HepG2 (cell line): ENCODE results near the gene TENM3. TPM values are rescaled to one million over a fixed set of nuclear protein-coding genes. Genes with fewer than 3 reads are reported as not detected.

ENCODE experiments used
- ATAC-seq: fragments of 200-7000 bp; cut with Tn5 transposase; 3 replicates; pipeline ENCODE4 v1.9.1; 2020; ENCODE audit warnings: mild to moderate bottlenecking, moderate library complexity
- BruUV-seq: library from RNA; stranded (reverse); fragments of 400-500 nt; replicated peaks from 2 replicates; lab custom pipeline; 2021; lab: Mats Ljungman, UMichigan
- CTCF ChIA-PET: fragments of 300-600 bp; formaldehyde crosslinking; extraction: SDS; loops from one replicate; lab custom pipeline; 2021; ENCODE audit warnings: low total read pairs, inconsistent platforms, low intra/inter-chr PET ratio; lab: Yijun Ruan, JAX
- POLR2A ChIA-PET: fragments of 350-600 bp; sonication (Branson Sonifier 250); formaldehyde crosslinking; loops from one replicate; lab custom pipeline; 2020; ENCODE audit warnings: antibody characterized with exemption, inconsistent platforms; lab: Yijun Ruan, JAX
- DNase-seq: peaks from one replicate; pipeline ENCODE4 v3.0.0-alpha.2; 2015; ENCODE audit warnings: low spot score
- FAIRE-seq: peaks from 3 replicates; lab custom pipeline; 2011; peaks lifted over from hg19 to GRCh38; lab: Jason Lieb, UNC
- H2AFZ ChIP-seq: one replicate; pipeline ENCODE4 v1.6.1; 2011; ENCODE audit warnings: low read length, inconsistent platforms
- H3K27ac ChIP-seq: fragments of 300-600 bp; 3 replicates; pipeline ENCODE4 v1.8.0; 2011; ENCODE audit warnings: mixed run types, mild to moderate bottlenecking, mixed read lengths, low read length, inconsistent platforms; ENCODE audit not compliant: insufficient read depth; ENCODE audit errors: extremely low read length
- H3K27me3 ChIP-seq, 2 experiments: fragments of 200-600 bp in 1 of 2; 2 replicates in 1 of 2; 3 replicates in 1 of 2; pipeline versions ENCODE4 v1.6.0 to v1.8.0; 2011; ENCODE audit warnings: low read length in 2 of 2, mild to moderate bottlenecking in 2 of 2, moderate library complexity in 2 of 2, inconsistent platforms in 1 of 2; ENCODE audit not compliant: insufficient read depth in 2 of 2, control insufficient read depth in 1 of 2
- H3K36me3 ChIP-seq, 2 experiments: fragments of 200-600 bp in 1 of 2; replicated peaks in 1 of 2; 2 replicates in 1 of 2; 3 replicates in 1 of 2; pipeline versions ENCODE4 v1.5.1 to v1.8.0; 2011; ENCODE audit warnings: low read length in 2 of 2, inconsistent platforms in 1 of 2; ENCODE audit not compliant: insufficient read depth in 2 of 2, control insufficient read depth in 1 of 2
- H3K4me1 ChIP-seq: 2 replicates; pipeline ENCODE4 v1.5.1; 2012; ENCODE audit warnings: low read length, inconsistent platforms; ENCODE audit not compliant: insufficient read depth
- H3K4me2 ChIP-seq: 2 replicates; pipeline ENCODE4 v1.6.0; 2011; ENCODE audit warnings: low read depth, low read length, inconsistent platforms
- H3K4me3 ChIP-seq, 3 experiments: fragments of 200-600 bp in 1 of 3; sonication (generic), shearing (Covaris generic) in 1 of 3; replicated peaks in 1 of 3; 2 replicates each; pipeline ENCODE4 v1.5.1; 2011 to 2016; ENCODE audit warnings: low read length in 3 of 3, inconsistent platforms in 2 of 3, low read depth in 2 of 3, mild to moderate bottlenecking in 2 of 3, control low read depth in 1 of 3, mixed read lengths in 1 of 3; ENCODE audit not compliant: insufficient read depth in 1 of 3
- H3K79me2 ChIP-seq: one replicate; pipeline ENCODE4 v1.6.1; 2011; ENCODE audit warnings: low read length, inconsistent platforms; ENCODE audit not compliant: insufficient read depth
- H3K9ac ChIP-seq: 2 replicates; pipeline ENCODE4 v1.6.0; 2011; ENCODE audit warnings: mild to moderate bottlenecking, low read depth, low read length, inconsistent platforms; ENCODE audit not compliant: insufficient read depth
- H3K9me3 ChIP-seq: 2 replicates; pipeline ENCODE4 v1.5.1; 2012; ENCODE audit warnings: mild to moderate bottlenecking, low read length
- H4K20me1 ChIP-seq: 2 replicates; pipeline ENCODE4 v1.6.0; 2011; ENCODE audit warnings: inconsistent platforms, mild to moderate bottlenecking, low read length, moderate library complexity; ENCODE audit not compliant: insufficient read depth
- FOXO1 ChIP-seq: sonication (generic); formaldehyde crosslinking; IDR thresholded peaks from 2 replicates; pipeline ENCODE4 v1.4.0; 2020; ENCODE audit warnings: missing genetic modification reagents
- IRF2 ChIP-seq: IDR thresholded peaks from 2 replicates; pipeline ENCODE4 v1.6.1; 2018; ENCODE audit warnings: missing genetic modification reagents, missing compliant biosample characterization
- KDM2A ChIP-seq: sonication (generic); formaldehyde crosslinking; IDR thresholded peaks from 2 replicates; pipeline ENCODE4 v1.4.0; 2020; ENCODE audit warnings: low read depth, missing genetic modification reagents, borderline replicate concordance
- MAZ ChIP-seq, 2 experiments: sonication (generic) in 1 of 2; formaldehyde crosslinking in 1 of 2; IDR thresholded peaks; 2 replicates each; pipeline versions ENCODE4 v1.5.0 to v1.6.1; 2012 to 2020; ENCODE audit warnings: low read depth in 2 of 2, mild to moderate bottlenecking in 2 of 2, borderline replicate concordance in 1 of 2, improper control_type of control experiment in 1 of 2, low read length in 1 of 2, missing genetic modification reagents in 1 of 2, moderate library complexity in 1 of 2
- NR3C1 ChIP-seq: sonication (generic); formaldehyde crosslinking; IDR thresholded peaks from 2 replicates; pipeline ENCODE4 v1.4.0; 2020; ENCODE audit warnings: missing genetic modification reagents
- SOX6 ChIP-seq, 2 experiments: fragments of 450-650 bp in 1 of 2; sonication (generic) in 1 of 2; formaldehyde crosslinking in 1 of 2; IDR thresholded peaks; 2 replicates each; pipeline versions ENCODE4 v1.4.0 to v1.6.1; 2017 to 2020; ENCODE audit warnings: antibody characterized with exemption in 1 of 2, mild to moderate bottlenecking in 1 of 2, missing genetic modification reagents in 1 of 2
- ZBTB44 ChIP-seq: sonication (generic); formaldehyde crosslinking; IDR thresholded peaks from 2 replicates; pipeline ENCODE4 v1.4.0; 2020; ENCODE audit warnings: missing genetic modification reagents
- ZNF34 ChIP-seq: sonication (generic); formaldehyde crosslinking; IDR thresholded peaks from 2 replicates; pipeline ENCODE4 v1.4.0; 2020; ENCODE audit warnings: mild to moderate bottlenecking, missing genetic modification reagents, borderline replicate concordance
- ZNF75D ChIP-seq: sonication (generic); formaldehyde crosslinking; IDR thresholded peaks from 2 replicates; pipeline ENCODE4 v1.8.1; 2023; ENCODE audit warnings: missing genetic modification reagents, mild to moderate bottlenecking, borderline replicate concordance
- ZNF784 ChIP-seq: sonication (generic); formaldehyde crosslinking; IDR thresholded peaks from 2 replicates; pipeline ENCODE4 v1.5.1; 2020; ENCODE audit warnings: missing genetic modification reagents, mild to moderate bottlenecking, borderline replicate concordance
- WGBS: methylation state at CpG from one replicate; pipeline ENCODE4 v1.1.6; 2017; ENCODE audit warnings: low lambda C conversion rate; 5-methylcytosine and 5-hydroxymethylcytosine counted together
- in situ Hi-C: cut with HindIII; loops from 2 replicates; pipeline ENCODE4 v1.10.0; 2017; ENCODE audit warnings: low pct_unique_long_range_greater_than_20kb; ENCODE audit not compliant: extremely low pct_ligation_motif_present
- intact Hi-C: fragments of 100-400 bp; cut with micrococcal nuclease; formaldehyde crosslinking; loops from one replicate; pipeline ENCODE4 v1.10.0; 2022; ENCODE audit not compliant: unreplicated experiment
- polyA plus RNA-seq, 8 experiments: library from polyadenylated mRNA; depleted of rRNA in 3 of 8; stranded (reverse) in 7 of 8; unstranded in 1 of 8; fragments of >200 nt; fragmentation: Illumina TruSeq in 4 of 8; extraction: Trizol in 4 of 8; gene quantifications; 2 replicates each; pipeline versions ENCODE4 v1.2.1 to v1.2.3, GENCODE V29; 2011 to 2016; ENCODE audit warnings: low read depth in 4 of 8, missing spikeins in 1 of 8, mixed read lengths in 1 of 8; ENCODE audit not compliant: insufficient read depth in 1 of 8
- total RNA-seq, 5 experiments: library from RNA; depleted of rRNA; stranded (reverse); fragments of >200 nt; fragmentation: Illumina TruSeq; extraction: Trizol; gene quantifications; 2 replicates each; pipeline ENCODE4 v1.2.3, GENCODE V29; 2016; ENCODE audit warnings: low read depth in 1 of 5
- TF ChIP-seq, protein P1 (sequence below): IDR thresholded peaks from 2 replicates; pipeline ENCODE4 v1.6.1; 2016; ENCODE audit warnings: mild to moderate bottlenecking

TENM3 gene
- total and polyA plus RNA-seq, 2 of the 13 experiments (the other 11 are each of a cell fraction or from before 2014, with no cell fraction given): 0.04 TPM; not detected in 1

GRCh38 chr4:182653596-182653995 lies 410.4 kb downstream of the TENM3 start:
- ATAC-seq (no peak), DNase-seq (no peak), FAIRE-seq (no peak)
- in situ Hi-C loops (no loop called here), intact Hi-C loops (no loop called here)
- Histone ChIP-seq H3K9me3 (no peaks in the 10 kb centered on the region), H3K4me2 (no peak overlapping the region), H3K4me1 (no peaks in the 10 kb centered on the region), H2AFZ (no peak overlapping the region), H3K36me3 (no peaks in the 10 kb centered on the region), H4K20me1 (no peaks in the 10 kb centered on the region), H3K79me2 (no peaks in the 10 kb centered on the region), H3K4me3 (no peak overlapping the region), H3K9ac (no peak overlapping the region), H3K27ac (no peak overlapping the region), H3K27me3 (no peaks in the 10 kb centered on the region)
- CTCF ChIA-PET: no interaction called here
- POLR2A ChIA-PET: no interaction called here
- WGBS: 72% methylated on average over 3 of the region's 3 CpGs
- TF ChIP-seq NR3C1 (CRISPR knock-in tag): no peak
- no peak for TF ChIP-seq ZNF34 (CRISPR knock-in tag)
- TF ChIP-seq KDM2A (CRISPR knock-in tag): no peak
- no peak for TF ChIP-seq IRF2 (CRISPR knock-in tag)
- no TSS peak for BruUV-seq

DNA sequence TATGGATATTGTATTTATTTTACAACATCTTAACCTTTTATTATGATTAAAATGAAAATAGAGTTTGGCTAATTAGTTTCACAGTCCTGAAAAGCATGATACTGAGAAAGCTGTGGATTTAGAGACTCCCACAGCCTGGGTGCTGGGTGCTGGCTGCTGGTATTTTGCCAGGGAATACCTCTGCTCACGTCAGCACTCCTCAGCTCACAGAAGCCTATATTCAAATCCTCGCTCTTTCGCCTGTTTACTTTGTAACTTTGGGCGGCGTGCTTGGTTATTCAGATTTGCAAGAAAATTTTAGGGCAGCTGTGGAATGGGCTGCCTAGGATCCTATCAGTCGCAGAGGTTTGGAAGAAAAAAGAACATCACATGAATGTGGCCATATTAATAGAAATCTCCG lies 412.1 kb downstream of the TENM3 start:
- Histone ChIP-seq H3K27ac (no peak overlapping the region), H3K4me2 (no peak overlapping the region), H3K9me3 (no peaks in the 10 kb centered on the region), H3K4me1 (no peaks in the 10 kb centered on the region), H2AFZ (no peak overlapping the region), H3K79me2 (no peaks in the 10 kb centered on the region), H4K20me1 (no peaks in the 10 kb centered on the region), H3K9ac (no peak overlapping the region), H3K36me3 (no peaks in the 10 kb centered on the region), H3K27me3 (no peaks in the 10 kb centered on the region), H3K4me3 (no peak overlapping the region)
- ChIA-PET CTCF (no interaction called here), POLR2A (no interaction called here)
- no peak for DNase-seq
- no TSS peak for BruUV-seq
- TF ChIP-seq ZNF75D (no peak), MAZ (IDR thresholded peaks at IDR 0.05; ENCODE audit: borderline replicate concordance, low read depth, low read length) (no peak), MAZ (CRISPR knock-in tag; IDR thresholded peaks at IDR 0.05; ENCODE audit: low read depth) (no peak), SOX6 (IDR thresholded peaks at IDR 0.05) (no peak), SOX6 (CRISPR knock-in tag; IDR thresholded peaks at IDR 0.05) (no peak), FOXO1 (CRISPR knock-in tag) (no peak), ZNF784 (CRISPR knock-in tag) (no peak), ZBTB44 (CRISPR knock-in tag) (no peak)
- TF ChIP-seq, protein P1, sequence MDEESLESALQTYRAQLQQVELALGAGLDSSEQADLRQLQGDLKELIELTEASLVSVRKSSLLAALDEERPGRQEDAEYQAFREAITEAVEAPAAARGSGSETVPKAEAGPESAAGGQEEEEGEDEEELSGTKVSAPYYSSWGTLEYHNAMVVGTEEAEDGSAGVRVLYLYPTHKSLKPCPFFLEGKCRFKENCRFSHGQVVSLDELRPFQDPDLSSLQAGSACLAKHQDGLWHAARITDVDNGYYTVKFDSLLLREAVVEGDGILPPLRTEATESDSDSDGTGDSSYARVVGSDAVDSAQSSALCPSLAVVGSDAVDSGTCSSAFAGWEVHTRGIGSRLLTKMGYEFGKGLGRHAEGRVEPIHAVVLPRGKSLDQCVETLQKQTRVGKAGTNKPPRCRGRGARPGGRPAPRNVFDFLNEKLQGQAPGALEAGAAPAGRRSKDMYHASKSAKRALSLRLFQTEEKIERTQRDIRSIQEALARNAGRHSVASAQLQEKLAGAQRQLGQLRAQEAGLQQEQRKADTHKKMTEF: no peak
- 47% methylated on average over 7 of the region's 7 CpGs for WGBS
- intact Hi-C loops: no loop called here
- in situ Hi-C loops: no loop called here
- no peak for ATAC-seq
- FAIRE-seq: no peak
